GM12892 (cell line): ENCODE measurements around the gene CUL2.

Experiments used
- POLR2A ChIP-seq: IDR thresholded peaks from 2 replicates; pipeline ENCODE4 v1.6.1; 2011; ENCODE audit warnings: low read depth, low read length, control low read depth
- POLR2AphosphoS5 ChIP-seq: IDR thresholded peaks from 2 replicates; pipeline ENCODE4 v1.6.1; 2011; ENCODE audit warnings: low read depth, low read length, control low read depth

DNA sequence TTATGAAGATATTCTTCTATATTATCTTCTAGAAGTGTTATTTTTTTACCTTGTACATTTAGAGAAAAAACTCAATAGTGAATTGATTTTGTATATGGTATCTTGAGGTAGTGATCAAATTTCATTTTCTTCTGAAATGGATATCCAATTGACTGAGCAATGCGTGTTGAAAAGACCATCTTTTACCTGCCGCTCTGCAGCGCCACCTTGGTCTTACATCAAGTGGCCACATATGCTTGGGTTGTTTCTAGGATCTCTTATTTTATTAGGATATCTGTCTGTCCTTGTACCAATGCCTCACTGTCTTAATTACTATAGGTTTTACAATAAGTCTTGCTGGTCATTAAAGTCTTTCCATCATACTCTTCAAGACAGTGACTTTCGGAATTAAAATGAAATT lies 53.0 kb downstream of the CUL2 start:
- TF ChIP-seq POLR2A, result no peak
- TF ChIP-seq POLR2AphosphoS5, result no peak
